ENCODE measurements around the gene CDCA4.

DNA sequence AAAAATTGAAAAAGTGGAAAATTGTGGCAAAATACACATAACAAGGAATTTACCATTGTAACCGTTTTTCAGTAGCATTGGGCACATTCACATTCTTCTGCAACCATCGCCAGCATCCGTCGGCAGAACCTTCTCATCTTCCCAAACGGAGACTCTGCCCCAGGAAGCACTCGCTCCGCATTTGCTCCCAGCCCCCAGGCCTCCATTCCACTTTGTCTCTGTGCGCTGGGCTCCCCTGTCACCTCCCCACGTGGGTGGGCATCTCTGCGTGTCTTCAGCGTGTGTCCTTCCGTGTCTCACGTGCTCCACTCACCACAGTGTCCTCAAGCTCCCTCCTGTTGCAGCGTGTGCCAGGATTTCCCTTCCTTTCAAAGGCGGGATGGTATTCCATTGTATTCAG, 34.5 kb upstream of the CDCA4 start:
- no peak for TF ChIP-seq ELK1 (IDR thresholded peaks at IDR 0.05; ENCODE audit: low read depth, low read length)
- TF ChIP-seq MAFK (IDR thresholded peaks at IDR 0.05; ENCODE audit: partially characterized antibody) = no peak
- no peak for TF ChIP-seq MAX (IDR thresholded peaks at IDR 0.05)
- no peak for TF ChIP-seq CHD4 (IDR thresholded peaks at IDR 0.05; ENCODE audit: borderline replicate concordance)
- TF ChIP-seq, protein P1, sequence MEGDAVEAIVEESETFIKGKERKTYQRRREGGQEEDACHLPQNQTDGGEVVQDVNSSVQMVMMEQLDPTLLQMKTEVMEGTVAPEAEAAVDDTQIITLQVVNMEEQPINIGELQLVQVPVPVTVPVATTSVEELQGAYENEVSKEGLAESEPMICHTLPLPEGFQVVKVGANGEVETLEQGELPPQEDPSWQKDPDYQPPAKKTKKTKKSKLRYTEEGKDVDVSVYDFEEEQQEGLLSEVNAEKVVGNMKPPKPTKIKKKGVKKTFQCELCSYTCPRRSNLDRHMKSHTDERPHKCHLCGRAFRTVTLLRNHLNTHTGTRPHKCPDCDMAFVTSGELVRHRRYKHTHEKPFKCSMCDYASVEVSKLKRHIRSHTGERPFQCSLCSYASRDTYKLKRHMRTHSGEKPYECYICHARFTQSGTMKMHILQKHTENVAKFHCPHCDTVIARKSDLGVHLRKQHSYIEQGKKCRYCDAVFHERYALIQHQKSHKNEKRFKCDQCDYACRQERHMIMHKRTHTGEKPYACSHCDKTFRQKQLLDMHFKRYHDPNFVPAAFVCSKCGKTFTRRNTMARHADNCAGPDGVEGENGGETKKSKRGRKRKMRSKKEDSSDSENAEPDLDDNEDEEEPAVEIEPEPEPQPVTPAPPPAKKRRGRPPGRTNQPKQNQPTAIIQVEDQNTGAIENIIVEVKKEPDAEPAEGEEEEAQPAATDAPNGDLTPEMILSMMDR (IDR thresholded peaks at IDR 0.05) = no peak
- no peak for TF ChIP-seq CBX2 (IDR thresholded peaks at IDR 0.05; ENCODE audit: borderline replicate concordance, low read depth)
- TF ChIP-seq EP300 (IDR thresholded peaks at IDR 0.05) = no peak

Data from A549 (cell line).